HEK293T (cell line): ENCODE data around the gene KLHL22.
"Not testable (repeated sequence)": the region's sequence is repeated elsewhere in the genome, so short reads cannot be mapped to it uniquely, and the experiment has no call there.

Experiments used
- ELF4 ChIP-seq: fragments of 450-650 bp; IDR thresholded peaks from 2 replicates; pipeline ENCODE4 v1.6.1; 2017; ENCODE audit warnings: antibody characterized with exemption
- FOXK2 ChIP-seq: fragments of 450-650 bp; IDR thresholded peaks from 2 replicates; pipeline ENCODE4 v1.6.1; 2016; ENCODE audit warnings: mild to moderate bottlenecking
- LEF1 ChIP-seq: fragments of 450-650 bp; IDR thresholded peaks from 2 replicates; pipeline ENCODE4 v1.6.1; 2017; ENCODE audit warnings: mild to moderate bottlenecking, borderline replicate concordance
- NFRKB ChIP-seq: fragments of 450-650 bp; IDR thresholded peaks from 2 replicates; pipeline ENCODE4 v1.6.1; 2016; ENCODE audit warnings: mild to moderate bottlenecking, moderate library complexity
- SUZ12 ChIP-seq: fragments of 450-650 bp; IDR thresholded peaks from 2 replicates; pipeline ENCODE4 v1.6.1; 2016; ENCODE audit warnings: mild to moderate bottlenecking
- ZNF384 ChIP-seq: fragments of 450-650 bp; IDR thresholded peaks from 2 replicates; pipeline ENCODE4 v1.6.1; 2016
- TF ChIP-seq, protein P1 (sequence below): fragments of 450-650 bp; IDR thresholded peaks from 2 replicates; pipeline ENCODE4 v1.6.1; 2016

DNA sequence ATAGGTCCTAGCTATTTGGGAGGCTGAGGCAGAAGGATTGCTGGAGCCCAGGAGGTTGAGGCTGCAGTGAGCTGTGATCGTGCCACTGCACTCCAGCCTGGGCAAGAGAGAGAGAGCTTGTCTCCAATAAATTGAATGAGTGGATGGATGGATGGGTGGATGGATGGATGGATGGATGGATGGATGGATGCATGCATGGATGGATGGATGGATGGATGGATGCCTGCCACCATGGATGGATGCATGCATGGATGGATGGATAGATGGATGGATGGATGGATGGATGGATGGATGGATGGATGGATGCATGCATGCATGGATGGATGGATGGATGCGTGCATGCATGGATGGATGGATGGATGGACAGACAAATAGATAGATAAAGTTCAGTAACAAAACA lies 25.1 kb downstream of the KLHL22 start:
- TF ChIP-seq ELF4, SUZ12, FOXK2, ZNF384, LEF1, NFRKB: not testable (repeated sequence)
- TF ChIP-seq, protein P1, sequence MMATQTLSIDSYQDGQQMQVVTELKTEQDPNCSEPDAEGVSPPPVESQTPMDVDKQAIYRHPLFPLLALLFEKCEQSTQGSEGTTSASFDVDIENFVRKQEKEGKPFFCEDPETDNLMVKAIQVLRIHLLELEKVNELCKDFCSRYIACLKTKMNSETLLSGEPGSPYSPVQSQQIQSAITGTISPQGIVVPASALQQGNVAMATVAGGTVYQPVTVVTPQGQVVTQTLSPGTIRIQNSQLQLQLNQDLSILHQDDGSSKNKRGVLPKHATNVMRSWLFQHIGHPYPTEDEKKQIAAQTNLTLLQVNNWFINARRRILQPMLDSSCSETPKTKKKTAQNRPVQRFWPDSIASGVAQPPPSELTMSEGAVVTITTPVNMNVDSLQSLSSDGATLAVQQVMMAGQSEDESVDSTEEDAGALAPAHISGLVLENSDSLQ: not testable (repeated sequence)
